Fibroblast of skin of back (primary cell): ENCODE measurements around the gene TWIST1.

Experiments used
- DNase-seq: peaks from one replicate; pipeline ENCODE4 v3.0.0-alpha.2; 2013

The TWIST1 gene

GRCh38 chr7:19113002-19113350 is 4.5 kb downstream of the TWIST1 start:
- DNase-seq = no peak

DNA sequence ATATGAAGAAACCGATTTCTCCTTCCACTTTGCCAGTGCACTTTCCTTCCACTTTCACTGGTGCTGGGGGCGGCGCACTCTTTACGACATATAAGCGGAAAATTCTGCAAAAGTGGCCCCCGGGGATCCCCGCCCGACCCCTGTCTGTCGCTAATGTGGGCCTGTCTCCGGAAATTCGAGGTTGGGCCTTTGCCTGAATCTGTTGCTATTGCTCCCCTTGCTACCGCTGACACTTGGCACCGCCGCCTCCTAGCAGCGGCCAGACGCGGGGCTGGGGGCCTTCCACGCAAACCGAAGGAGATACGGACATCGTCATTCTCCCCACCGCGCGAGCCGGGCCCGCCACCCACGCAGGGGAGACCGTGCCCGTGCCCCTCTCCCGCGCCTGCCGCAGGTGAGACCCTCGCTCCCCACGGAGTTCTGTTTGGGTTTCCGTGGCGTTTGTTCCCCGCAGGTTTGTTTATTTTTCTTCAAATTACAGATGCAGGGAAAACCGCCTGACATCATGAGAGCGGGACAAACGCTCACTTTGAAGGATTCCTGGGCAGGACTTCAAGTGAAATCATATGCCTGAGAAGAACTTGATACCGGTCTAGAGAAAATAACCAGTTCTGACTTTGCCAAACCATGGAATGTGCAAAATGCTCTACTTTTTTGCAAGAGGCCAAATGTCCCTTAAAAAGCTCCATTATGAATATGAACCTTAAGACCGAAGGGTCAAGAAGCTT is 5.0 kb downstream of the TWIST1 start:
- peak; percentile 63 for DNase-seq

- DNase-seq = peak; percentile 85
Observed at GRCh38 chr7:19111474-19112273, 5.8 kb downstream of the TWIST1 start.

GRCh38 chr7:19110776-19111175 is 6.7 kb downstream of the TWIST1 start:
- peak; percentile 44 for DNase-seq

- peak; percentile 50 for DNase-seq
Observed at GRCh38 chr7:19110026-19110730, 7.3 kb downstream of the TWIST1 start.

GRCh38 chr7:19109000-19109946 is 8.2 kb downstream of the TWIST1 start:
- peak; percentile 53 for DNase-seq

GRCh38 chr7:19107356-19108146 is 9.9 kb downstream of the TWIST1 start:
- DNase-seq = peak; percentile 87

DNA sequence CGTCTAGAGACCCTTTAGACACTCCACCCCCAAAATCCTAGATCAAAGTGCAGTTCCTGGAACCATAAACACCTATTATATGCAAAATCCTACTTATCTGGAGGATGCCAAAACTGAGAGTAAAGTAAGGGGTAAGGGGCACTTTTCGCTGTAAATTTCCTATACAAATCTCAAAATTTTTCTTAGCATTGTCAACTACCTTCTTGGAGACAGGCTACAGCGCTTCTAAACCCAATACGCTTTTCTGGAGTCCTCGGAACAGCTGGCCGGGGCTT is 10.4 kb downstream of the TWIST1 start:
- no peak for DNase-seq

GRCh38 chr7:19106241-19107080 is 11.0 kb downstream of the TWIST1 start:
- DNase-seq = peak; percentile 53

DNA sequence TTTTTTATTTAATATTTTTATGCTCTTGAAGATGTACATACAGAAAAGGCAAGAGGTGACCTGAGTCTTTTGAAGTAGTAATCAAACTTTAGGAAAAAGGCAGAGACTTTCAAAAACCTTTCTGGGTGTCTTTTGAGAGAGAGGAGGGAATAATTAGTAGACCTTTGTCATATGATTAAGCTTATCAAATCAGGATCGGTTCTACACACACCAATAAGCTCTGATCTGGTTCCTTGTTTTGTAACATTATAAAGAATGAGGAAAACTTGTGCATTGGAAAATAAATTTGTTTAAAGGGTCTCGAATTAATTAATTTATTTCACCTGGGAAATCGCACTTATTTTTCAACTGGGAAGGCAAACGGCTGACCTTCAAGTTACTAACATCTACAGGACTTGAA is 11.9 kb downstream of the TWIST1 start:
- DNase-seq = peak; percentile 34

- DNase-seq = peak; percentile 54
Observed at GRCh38 chr7:19104811-19105210, 12.6 kb downstream of the TWIST1 start.

DNA sequence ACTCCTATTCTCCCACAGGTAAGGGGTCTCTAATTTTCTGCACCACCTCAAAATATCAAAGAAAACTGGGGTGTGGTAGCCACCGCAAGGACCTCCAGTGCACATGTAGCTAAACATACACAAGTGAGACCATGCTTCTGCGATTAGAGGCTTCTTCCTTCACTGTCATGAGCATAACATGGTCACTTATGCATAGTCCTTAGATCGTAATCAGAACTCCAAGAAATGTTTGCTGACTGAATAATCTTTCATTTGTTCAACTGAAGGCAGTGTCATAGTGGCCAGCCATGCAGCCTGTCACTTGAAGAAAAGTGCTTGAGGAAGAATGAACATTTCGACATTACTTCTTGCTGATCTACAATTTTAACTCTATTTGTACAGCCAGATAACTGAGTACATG is 14.6 kb downstream of the TWIST1 start:
- DNase-seq = peak; percentile 56

DNA sequence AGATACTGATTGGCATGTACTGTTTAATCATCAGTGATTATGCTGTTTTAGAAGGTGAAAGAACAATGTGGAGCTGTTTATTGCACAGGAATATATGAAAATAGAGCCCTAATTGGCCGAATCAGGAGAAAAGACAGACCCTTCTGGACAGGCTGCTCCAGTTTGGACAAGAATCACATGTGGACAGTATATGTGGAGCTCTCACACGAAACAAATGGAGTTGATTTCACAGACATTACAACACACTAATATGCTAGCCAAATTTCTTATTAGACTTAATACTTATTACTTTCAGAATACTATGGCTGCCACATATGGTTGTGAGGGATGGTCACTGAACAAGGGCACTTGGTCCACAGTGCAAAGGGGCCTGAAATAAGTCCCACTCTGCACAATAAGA is 15.5 kb downstream of the TWIST1 start:
- DNase-seq = peak; percentile 23

DNA sequence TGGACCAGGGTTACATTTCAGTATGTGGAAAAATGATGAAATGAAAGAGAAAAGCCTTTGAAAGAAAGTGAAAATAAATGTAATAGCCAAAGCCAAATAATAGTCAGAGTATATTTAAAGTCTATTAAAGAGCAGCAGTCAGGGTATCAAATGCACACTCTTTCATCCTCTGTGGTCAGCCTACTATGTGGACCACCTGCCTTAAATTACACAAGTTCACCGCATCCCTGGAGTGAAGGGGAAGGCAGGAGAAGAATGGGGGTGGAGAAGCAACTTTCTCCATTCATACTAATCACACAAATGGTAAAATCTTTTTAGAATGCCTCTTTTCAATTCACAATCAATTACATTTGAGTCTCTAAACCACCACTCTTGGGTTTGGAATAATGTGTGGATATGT is 16.0 kb downstream of the TWIST1 start:
- DNase-seq = peak; percentile 38

DNA sequence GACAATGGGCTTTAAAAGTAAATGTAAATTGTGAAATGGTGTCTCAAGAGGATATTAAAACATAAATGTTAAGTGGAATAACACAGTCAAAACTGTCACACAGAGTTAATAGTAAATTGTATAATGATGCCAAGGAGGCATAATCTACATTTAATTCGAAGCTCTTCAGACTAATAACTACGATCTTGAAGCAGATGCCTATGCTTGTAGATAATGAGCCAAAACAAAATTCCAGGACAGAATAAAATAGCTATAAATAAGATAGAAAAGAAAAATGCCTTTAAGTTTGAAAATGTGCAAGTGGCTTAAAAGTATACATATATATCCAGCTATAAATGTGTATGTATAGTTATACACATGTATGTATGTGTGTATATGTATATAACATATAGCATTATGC is 17.5 kb downstream of the TWIST1 start:
- DNase-seq = peak; percentile 32

DNA sequence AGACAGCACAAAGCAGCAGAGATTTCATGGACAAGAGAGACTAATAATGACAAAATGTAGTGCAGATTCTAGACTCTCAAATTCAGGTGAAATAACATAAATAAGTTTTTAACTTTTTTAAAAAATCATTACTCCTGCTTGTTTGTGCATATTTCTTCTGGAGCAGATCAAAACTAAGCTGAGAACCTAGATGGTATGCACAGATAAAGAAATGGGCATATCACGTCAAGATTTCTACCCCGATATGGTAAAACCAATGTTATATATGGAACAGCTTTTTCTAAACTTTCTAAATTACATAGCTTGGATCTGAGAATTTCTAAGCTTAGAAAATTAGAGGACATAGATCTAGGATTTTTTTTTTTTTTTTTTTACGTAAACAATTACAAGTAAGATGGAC is 18.2 kb downstream of the TWIST1 start:
- peak; percentile 36 for DNase-seq

DNA sequence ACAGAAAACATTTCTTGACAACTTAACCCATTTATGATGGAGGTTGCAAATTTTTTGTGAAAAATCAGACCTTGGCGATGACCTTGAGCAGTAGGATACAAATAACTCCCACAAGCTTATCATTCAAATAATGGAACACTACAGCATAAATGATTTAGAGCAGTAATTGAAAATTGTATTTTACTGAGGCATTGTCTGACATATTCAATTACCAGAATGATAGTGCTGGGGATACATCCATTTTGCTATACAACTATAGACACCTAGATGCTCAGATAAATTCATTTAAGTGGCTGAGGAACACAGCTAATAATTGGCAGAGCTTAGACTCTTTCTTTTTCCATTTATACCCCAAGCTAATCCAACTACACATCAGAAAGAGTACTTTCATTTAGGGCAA is 18.9 kb downstream of the TWIST1 start:
- peak; percentile 19 for DNase-seq

DNA sequence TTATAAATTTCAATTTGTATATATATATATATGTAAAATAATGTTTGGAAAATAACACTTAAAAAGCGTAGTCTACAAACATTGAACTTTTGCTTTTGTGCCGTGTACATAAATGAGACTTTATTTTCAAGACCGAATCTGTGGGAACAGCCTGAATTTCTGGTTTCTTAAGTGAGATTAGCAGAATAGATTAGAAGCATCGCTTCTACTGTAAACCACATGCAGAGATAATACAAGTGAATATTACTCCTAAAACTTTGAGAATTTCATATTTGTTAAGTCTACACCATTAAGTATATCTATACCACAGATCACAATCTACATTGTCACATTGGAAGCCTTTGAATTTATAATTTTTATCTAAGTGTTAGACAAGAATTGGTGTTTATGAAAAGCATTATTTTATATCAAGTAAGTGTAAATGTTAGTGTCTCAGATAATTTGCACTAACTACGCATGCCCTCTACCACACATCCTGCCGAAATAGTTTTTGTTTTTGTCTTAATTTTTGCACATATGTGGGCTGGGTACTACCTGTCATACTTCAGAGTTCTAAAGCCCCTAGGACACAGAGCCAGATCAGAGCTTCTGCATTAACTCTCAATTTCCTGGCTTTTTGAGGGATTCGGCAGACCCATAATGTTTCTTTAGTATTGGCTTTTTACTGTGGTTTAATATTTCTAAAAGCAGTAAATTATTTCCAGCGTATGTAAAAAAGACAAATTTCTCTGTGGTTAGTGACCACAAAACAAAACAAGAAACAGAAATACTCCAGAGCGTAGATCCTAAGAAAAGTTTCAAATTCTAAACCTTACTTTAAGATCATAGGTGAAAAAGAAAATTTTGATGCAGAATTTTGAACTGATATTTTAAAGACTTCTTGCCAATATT is 20.0 kb downstream of the TWIST1 start:
- DNase-seq = peak; percentile 47

- DNase-seq = peak; percentile 45
Observed at GRCh38 chr7:19095353-19095860, 22.0 kb downstream of the TWIST1 start.
